ENCODE data around the gene RRBP1.

DNA sequence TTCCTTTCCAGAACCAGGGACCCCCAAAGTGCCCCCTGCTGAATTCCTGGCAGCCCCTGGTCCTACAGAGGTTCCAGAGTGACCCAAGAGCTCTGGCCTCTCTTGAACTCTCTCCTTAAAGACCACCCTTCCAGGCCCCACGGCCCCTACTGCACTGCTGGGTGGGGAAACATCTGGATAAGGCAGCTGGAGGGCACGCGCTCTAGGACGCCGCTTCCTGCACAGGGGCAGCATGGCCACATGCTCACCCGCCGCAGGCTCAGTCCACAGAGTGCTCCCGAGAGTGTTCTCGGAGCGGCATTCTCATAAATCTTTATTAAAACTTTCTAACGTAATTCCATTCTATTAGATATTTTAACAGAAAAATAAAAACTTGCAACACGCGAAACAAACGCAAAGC is 37.0 kb downstream of the RRBP1 start:
- TF ChIP-seq EZH2 (IDR thresholded peaks at IDR 0.05; ENCODE audit: borderline replicate concordance) (no peak), EZH2phosphoT487 (IDR thresholded peaks at IDR 0.05; ENCODE audit: low read depth, severe bottlenecking, unreplicated experiment) (no peak)
- TF ChIP-seq, protein P1, sequence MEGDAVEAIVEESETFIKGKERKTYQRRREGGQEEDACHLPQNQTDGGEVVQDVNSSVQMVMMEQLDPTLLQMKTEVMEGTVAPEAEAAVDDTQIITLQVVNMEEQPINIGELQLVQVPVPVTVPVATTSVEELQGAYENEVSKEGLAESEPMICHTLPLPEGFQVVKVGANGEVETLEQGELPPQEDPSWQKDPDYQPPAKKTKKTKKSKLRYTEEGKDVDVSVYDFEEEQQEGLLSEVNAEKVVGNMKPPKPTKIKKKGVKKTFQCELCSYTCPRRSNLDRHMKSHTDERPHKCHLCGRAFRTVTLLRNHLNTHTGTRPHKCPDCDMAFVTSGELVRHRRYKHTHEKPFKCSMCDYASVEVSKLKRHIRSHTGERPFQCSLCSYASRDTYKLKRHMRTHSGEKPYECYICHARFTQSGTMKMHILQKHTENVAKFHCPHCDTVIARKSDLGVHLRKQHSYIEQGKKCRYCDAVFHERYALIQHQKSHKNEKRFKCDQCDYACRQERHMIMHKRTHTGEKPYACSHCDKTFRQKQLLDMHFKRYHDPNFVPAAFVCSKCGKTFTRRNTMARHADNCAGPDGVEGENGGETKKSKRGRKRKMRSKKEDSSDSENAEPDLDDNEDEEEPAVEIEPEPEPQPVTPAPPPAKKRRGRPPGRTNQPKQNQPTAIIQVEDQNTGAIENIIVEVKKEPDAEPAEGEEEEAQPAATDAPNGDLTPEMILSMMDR (IDR thresholded peaks at IDR 0.05; ENCODE audit: poor library complexity): no peak

Measured in hepatocyte (in vitro differentiated cells).